T-cell (primary cell): ENCODE data around the gene DHX36. TPM values are rescaled to one million over a fixed set of nuclear protein-coding genes. Genes with fewer than 3 reads are reported as not detected.

Experiments
- ATAC-seq, 4 experiments: fragments of 200-7000 bp in 3 of 4; fragments of 150-1000 bp in 1 of 4; cut with Tn5 transposase; replicated peaks in 1 of 4; 1 replicate in 3 of 4; 2 replicates in 1 of 4; pipeline ENCODE4 v1.10.0; 2021; ENCODE audit warnings: moderate library complexity in 3 of 4, mild to moderate bottlenecking in 2 of 4, moderate number of reproducible peaks in 1 of 4
- CTCF ChIA-PET, 2 donors: fragments of 300-600 bp; sonication (Branson Sonifier 250); formaldehyde crosslinking; loops; one replicate each; lab custom pipeline; 2022; ENCODE audit warnings: antibody characterized with exemption in 2 of 2; lab: Charles Lee
- POLR2A ChIA-PET, 2 donors: fragments of 300-600 bp; sonication (Branson Sonifier 250); formaldehyde crosslinking; loops; one replicate each; lab custom pipeline; 2022; ENCODE audit warnings: antibody characterized with exemption in 2 of 2; lab: Charles Lee
- DNase-seq, 35 experiments: peaks; one replicate each; pipeline versions ENCODE4 v3.0.0 to v3.0.0-alpha.2; 2013 to 2023
- H3K27ac ChIP-seq: one replicate; pipeline ENCODE4 v1.5.1; 2013; ENCODE audit warnings: low read length
- H3K27me3 ChIP-seq, 2 experiments: replicated peaks in 1 of 2; 1 replicate in 1 of 2; 2 replicates in 1 of 2; pipeline versions ENCODE4 v1.6.1 to v1.7.0; 2013; ENCODE audit warnings: low read length in 1 of 2, mixed read lengths in 1 of 2; ENCODE audit not compliant: control insufficient read depth in 2 of 2, insufficient read depth in 2 of 2; ENCODE audit errors: extremely low read depth in 1 of 2
- H3K36me3 ChIP-seq, 2 donors: 1 replicate in 1 of 2; 2 replicates in 1 of 2; pipeline versions ENCODE4 v1.6.1 to v1.7.0; 2013; ENCODE audit warnings: low read length in 1 of 2; ENCODE audit not compliant: control insufficient read depth in 2 of 2, insufficient read depth in 1 of 2; ENCODE audit errors: extremely low read depth in 1 of 2
- H3K4me1 ChIP-seq, 2 experiments: 1 replicate in 1 of 2; 2 replicates in 1 of 2; pipeline versions ENCODE4 v1.6.1 to v1.7.0; 2013; ENCODE audit warnings: low read length in 2 of 2, mixed read lengths in 1 of 2; ENCODE audit not compliant: insufficient read depth in 2 of 2, control insufficient read depth in 1 of 2; ENCODE audit errors: extremely low read depth in 1 of 2
- H3K4me3 ChIP-seq, 2 donors: 1 replicate in 1 of 2; 2 replicates in 1 of 2; pipeline versions ENCODE4 v1.5.1 to v1.7.0; 2013; ENCODE audit warnings: mild to moderate bottlenecking in 2 of 2, low read length in 1 of 2, moderate library complexity in 1 of 2; ENCODE audit not compliant: control insufficient read depth in 1 of 2; ENCODE audit errors: extremely low read depth in 1 of 2
- H3K9me3 ChIP-seq: 2 replicates; pipeline ENCODE4 v1.7.0; 2013
- H3K27ac Mint-ChIP-seq, 2 donors: one replicate each; pipeline ENCODE4 v1.8.0; 2020 to 2021; ENCODE audit warnings: mild to moderate bottlenecking in 2 of 2, mixed read lengths in 2 of 2
- H3K27me3 Mint-ChIP-seq, 2 donors: one replicate each; pipeline ENCODE4 v1.8.0; 2021 to 2022; ENCODE audit warnings: mixed read lengths in 2 of 2
- H3K36me3 Mint-ChIP-seq: one replicate; pipeline ENCODE4 v1.8.0; 2021; ENCODE audit warnings: mixed read lengths
- H3K4me1 Mint-ChIP-seq, 3 donors: one replicate each; pipeline ENCODE4 v1.8.0; 2020 to 2022; ENCODE audit warnings: mixed read lengths in 3 of 3, mild to moderate bottlenecking in 1 of 3
- H3K4me3 Mint-ChIP-seq, 3 donors: one replicate each; pipeline ENCODE4 v1.8.0; 2020 to 2022; ENCODE audit warnings: mild to moderate bottlenecking in 3 of 3, mixed read lengths in 3 of 3, moderate library complexity in 3 of 3
- H3K9me3 Mint-ChIP-seq, 3 donors: one replicate each; pipeline ENCODE4 v1.8.0; 2020 to 2022; ENCODE audit warnings: mixed read lengths in 3 of 3
- WGBS: methylation state at CpG from one replicate; pipeline ENCODE4 v1.1.5; 2013; ENCODE audit warnings: missing lambda C conversion rate; ENCODE audit not compliant: insufficient coverage; 5-methylcytosine and 5-hydroxymethylcytosine counted together
- total RNA-seq, 35 experiments: library from RNA in 6 of 35; stranded (reverse) in 6 of 35; fragments of 120-200 nt in 1 of 35; gene quantifications; one replicate each; pipeline versions ENCODE4 v1.2.1 to v1.2.4 and lab custom pipeline; 2013 to 2026

Gene DHX36
- total RNA-seq, 5 donors from 2014 or later (not counting 1 experiment from before 2014, with no cell fraction given) = 70.3 to 104 (median 76.8) TPM

GRCh38 chr3:154275292-154275691 is 49.0 kb downstream of the DHX36 start:
- Histone ChIP-seq H3K27me3 (no peaks in the 10 kb centered on the region), H3K27ac (no peak overlapping the region), H3K4me1 (no peaks in the 10 kb centered on the region), H3K4me3 (no peak overlapping the region), H3K9me3 (no peaks in the 10 kb centered on the region), H3K36me3 (peaks cover 10 to 45% of the 10 kb centered on the region in 2 donors)
- Mint-ChIP-seq H3K4me1 (peaks cover 0 to 6% (median 1%) of the 10 kb centered on the region in 3 donors), H3K36me3 (peaks cover 51% of the 10 kb centered on the region), H3K27ac (peak overlapping the region in 1 of 2 donors; percentile 23), H3K9me3 (no peaks in the 10 kb centered on the region), H3K4me3 (no peak overlapping the region), H3K27me3 (no peaks in the 10 kb centered on the region)
- ChIA-PET POLR2A (no interaction called here), CTCF (no interaction called here)
- WGBS = no CpG with 5 or more reads among the region's 2 CpGs
- no peak for ATAC-seq
- DNase-seq = no peak

GRCh38 chr3:154274348-154274747 is 49.9 kb downstream of the DHX36 start:
- Mint-ChIP-seq H3K4me3 (no peak overlapping the region), H3K27ac (no peak overlapping the region), H3K36me3 (peaks cover 58% of the 10 kb centered on the region), H3K9me3 (no peaks in the 10 kb centered on the region), H3K27me3 (no peaks in the 10 kb centered on the region), H3K4me1 (peaks cover 0 to 6% (median 1%) of the 10 kb centered on the region in 3 donors)
- DNase-seq = no peak
- POLR2A ChIA-PET = no interaction called here
- H3K27ac ChIP-seq = no peak overlapping the region
- ATAC-seq = no peak
- H3K9me3 ChIP-seq = no peaks in the 10 kb centered on the region
- CTCF ChIA-PET = no interaction called here
- 80% methylated on average over 1 of the region's 2 CpGs for WGBS
- H3K36me3 ChIP-seq = peaks cover 10 to 40% of the 10 kb centered on the region in 2 donors
- H3K4me3 ChIP-seq = no peak overlapping the region
- H3K27me3 ChIP-seq = no peaks in the 10 kb centered on the region
- H3K4me1 ChIP-seq = no peaks in the 10 kb centered on the region

GRCh38 chr3:154273381-154273780 is 50.9 kb downstream of the DHX36 start:
- Mint-ChIP-seq H3K4me3 (no peak overlapping the region), H3K27ac (no peak overlapping the region), H3K27me3 (no peaks in the 10 kb centered on the region), H3K9me3 (peaks cover 0 to 3% (median 2%) of the 10 kb centered on the region in 3 donors), H3K36me3 (peaks cover 61% of the 10 kb centered on the region), H3K4me1 (peaks cover 0 to 6% (median 1%) of the 10 kb centered on the region in 3 donors)
- H3K4me3 ChIP-seq = no peak overlapping the region
- ChIA-PET CTCF (no interaction called here), POLR2A (no interaction called here)
- WGBS = no CpG with 5 or more reads among the region's 2 CpGs
- no peak for ATAC-seq
- no peaks in the 10 kb centered on the region for H3K9me3 ChIP-seq
- no peak for DNase-seq
- no peaks in the 10 kb centered on the region for H3K27me3 ChIP-seq
- H3K36me3 ChIP-seq = peaks cover 7 to 40% of the 10 kb centered on the region in 2 donors
- no peak overlapping the region for H3K27ac ChIP-seq
- H3K4me1 ChIP-seq = no peaks in the 10 kb centered on the region

- Mint-ChIP-seq H3K4me3 (no peak overlapping the region), H3K27me3 (no peaks in the 10 kb centered on the region), H3K27ac (no peak overlapping the region), H3K9me3 (no peaks in the 10 kb centered on the region), H3K4me1 (peaks cover 0 to 14% (median 7%) of the 10 kb centered on the region in 3 donors), H3K36me3 (peaks cover 62% of the 10 kb centered on the region)
- ChIA-PET CTCF (interaction anchor here (0.5 to 1.3 kb wide), 3 partner anchors 18 to 397 kb away, joined by 3 to 4 read pairs (median 3); no protein-coding TSS in a partner anchor), POLR2A (no interaction called here)
- Histone ChIP-seq H3K27me3 (no peaks in the 10 kb centered on the region), H3K4me1 (no peaks in the 10 kb centered on the region), H3K9me3 (no peaks in the 10 kb centered on the region), H3K4me3 (no peak overlapping the region), H3K27ac (no peak overlapping the region), H3K36me3 (peaks cover 11 to 79% of the 10 kb centered on the region in 2 donors)
- ATAC-seq = no peak
- whole genome bisulfite sequencing = 96% methylated on average over 8 of the region's 8 CpGs
- no peak for DNase-seq
Observed at GRCh38 chr3:154254527-154254926, 69.8 kb downstream of the DHX36 start.

GRCh38 chr3:154252759-154253638 is 71.3 kb downstream of the DHX36 start:
- Histone ChIP-seq H3K9me3 (no peaks in the 10 kb centered on the region), H3K4me3 (no peak overlapping the region), H3K36me3 (peaks cover 12 to 72% of the 10 kb centered on the region in 2 donors), H3K4me1 (no peaks in the 10 kb centered on the region), H3K27ac (no peak overlapping the region), H3K27me3 (no peaks in the 10 kb centered on the region)
- Mint-ChIP-seq H3K27ac (peak overlapping the region in 1 of 2 donors; percentile 44), H3K27me3 (no peaks in the 10 kb centered on the region), H3K4me1 (peaks cover 0 to 11% (median 7%) of the 10 kb centered on the region in 3 donors), H3K36me3 (peaks cover 51% of the 10 kb centered on the region), H3K4me3 (no peak overlapping the region), H3K9me3 (no peaks in the 10 kb centered on the region)
- DNase-seq (peak; percentile 11 to 68 (median 53)), ATAC-seq (peak; percentile 38 to 63 (median 52))
- ChIA-PET POLR2A (no interaction called here), CTCF (interaction anchor here (0.5 to 2.0 kb wide), 13 partner anchors 8 to 1229 kb away, joined by 3 to 6 read pairs (median 3); no protein-coding TSS in a partner anchor)
- 63% methylated on average over 6 of the region's 11 CpGs for WGBS

GRCh38 chr3:154251610-154252009 is 72.7 kb downstream of the DHX36 start:
- ChIA-PET CTCF (no interaction called here), POLR2A (no interaction called here)
- Histone ChIP-seq H3K4me1 (no peaks in the 10 kb centered on the region), H3K27ac (no peak overlapping the region), H3K36me3 (peaks cover 14 to 60% of the 10 kb centered on the region in 2 donors), H3K9me3 (no peaks in the 10 kb centered on the region), H3K4me3 (no peak overlapping the region), H3K27me3 (no peaks in the 10 kb centered on the region)
- ATAC-seq = no peak
- no peak for DNase-seq
- Mint-ChIP-seq H3K4me1 (peaks cover 0 to 11% (median 7%) of the 10 kb centered on the region in 3 donors), H3K36me3 (peaks cover 51% of the 10 kb centered on the region), H3K4me3 (no peak overlapping the region), H3K9me3 (no peaks in the 10 kb centered on the region), H3K27me3 (no peaks in the 10 kb centered on the region), H3K27ac (no peak overlapping the region)
- WGBS = 100% methylated on average over 3 of the region's 3 CpGs
